Measurements from ENCODE around the gene ELP4. TPM values are rescaled to one million over a fixed set of nuclear protein-coding genes. Genes with fewer than 3 reads are reported as not detected.

ELP4 gene
- polyA plus RNA-seq, 3 donors = 6.0 to 17.8 (median 16.4) TPM

DNA sequence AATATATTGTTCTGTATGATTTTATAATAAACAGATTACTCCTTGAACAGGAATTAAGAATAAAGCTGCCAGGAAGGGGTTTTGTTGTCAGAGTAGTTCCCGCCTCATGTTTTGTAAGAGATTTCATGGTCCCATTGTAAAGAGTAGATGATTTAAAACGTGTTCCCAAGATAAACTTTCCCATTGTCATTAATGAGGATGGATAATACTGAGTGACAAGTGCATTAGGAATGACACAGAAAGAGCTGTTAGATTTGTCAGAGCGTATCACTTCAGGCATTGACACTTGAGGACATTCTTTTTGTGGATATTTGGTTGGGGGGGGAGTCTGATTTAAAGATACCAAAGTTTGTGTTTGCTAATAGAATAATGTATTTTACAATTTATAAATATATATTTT, 154.6 kb downstream of the ELP4 start:
- no peaks in the 10 kb centered on the region for H3K4me1 ChIP-seq (ENCODE audit: control insufficient read depth in 1 of 2, insufficient read depth in 2 of 2, low read length in 2 of 2)
- Mint-ChIP-seq H3K27ac (no peak overlapping the region), H3K4me3 (no peak overlapping the region), H3K27me3 (ENCODE audit: low read depth in 3 of 3) (no peaks in the 10 kb centered on the region), H3K4me1 (no peaks in the 10 kb centered on the region), H3K9me3 (no peaks in the 10 kb centered on the region), H3K36me3 (no peaks in the 10 kb centered on the region)
- no peak overlapping the region for H3K4me3 ChIP-seq (replicated peaks in 1 of 3; ENCODE audit: low read depth in 2 of 3, low read length in 3 of 3)
- H3K4me2 ChIP-seq (replicated peaks; ENCODE audit: extremely low read depth, low read length, poor library complexity, severe bottlenecking) = no peak overlapping the region
- H3K36me3 ChIP-seq (replicated peaks in 1 of 2; ENCODE audit: control insufficient read depth in 1 of 2, insufficient read depth in 2 of 2, low read length in 2 of 2) = no peaks in the 10 kb centered on the region
- DNase-seq = no peak
- H3K27ac ChIP-seq (ENCODE audit: low read depth in 1 of 2, low read length in 2 of 2) = no peak overlapping the region
- intact Hi-C loops (cut with micrococcal nuclease) = no loop called here
- H4K20me1 ChIP-seq (ENCODE audit: insufficient read depth, low read length) = no peaks in the 10 kb centered on the region
- 100% methylated on average over 1 of the region's 3 CpGs for WGBS (ENCODE audit: insufficient coverage)
- H3K27me3 ChIP-seq (ENCODE audit: control insufficient read depth in 2 of 2, insufficient read depth in 2 of 2, low read length in 2 of 2) = no peaks in the 10 kb centered on the region
- H2AFZ ChIP-seq (ENCODE audit: insufficient read depth, low read depth, low read length, poor library complexity, severe bottlenecking) = no peak overlapping the region
- no peaks in the 10 kb centered on the region for H3K79me2 ChIP-seq (ENCODE audit: insufficient read depth, low read length)
- TF ChIP-seq, protein P1, sequence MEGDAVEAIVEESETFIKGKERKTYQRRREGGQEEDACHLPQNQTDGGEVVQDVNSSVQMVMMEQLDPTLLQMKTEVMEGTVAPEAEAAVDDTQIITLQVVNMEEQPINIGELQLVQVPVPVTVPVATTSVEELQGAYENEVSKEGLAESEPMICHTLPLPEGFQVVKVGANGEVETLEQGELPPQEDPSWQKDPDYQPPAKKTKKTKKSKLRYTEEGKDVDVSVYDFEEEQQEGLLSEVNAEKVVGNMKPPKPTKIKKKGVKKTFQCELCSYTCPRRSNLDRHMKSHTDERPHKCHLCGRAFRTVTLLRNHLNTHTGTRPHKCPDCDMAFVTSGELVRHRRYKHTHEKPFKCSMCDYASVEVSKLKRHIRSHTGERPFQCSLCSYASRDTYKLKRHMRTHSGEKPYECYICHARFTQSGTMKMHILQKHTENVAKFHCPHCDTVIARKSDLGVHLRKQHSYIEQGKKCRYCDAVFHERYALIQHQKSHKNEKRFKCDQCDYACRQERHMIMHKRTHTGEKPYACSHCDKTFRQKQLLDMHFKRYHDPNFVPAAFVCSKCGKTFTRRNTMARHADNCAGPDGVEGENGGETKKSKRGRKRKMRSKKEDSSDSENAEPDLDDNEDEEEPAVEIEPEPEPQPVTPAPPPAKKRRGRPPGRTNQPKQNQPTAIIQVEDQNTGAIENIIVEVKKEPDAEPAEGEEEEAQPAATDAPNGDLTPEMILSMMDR (IDR thresholded peaks at IDR 0.05) = no peak
- no peak overlapping the region for H3K9ac ChIP-seq (ENCODE audit: insufficient read depth, low read length, poor library complexity, severe bottlenecking)
- H3K9me3 ChIP-seq (replicated peaks in 1 of 2; ENCODE audit: control insufficient read depth in 1 of 2, insufficient read depth in 1 of 2, low read length in 2 of 2) = no peaks in the 10 kb centered on the region

DNA sequence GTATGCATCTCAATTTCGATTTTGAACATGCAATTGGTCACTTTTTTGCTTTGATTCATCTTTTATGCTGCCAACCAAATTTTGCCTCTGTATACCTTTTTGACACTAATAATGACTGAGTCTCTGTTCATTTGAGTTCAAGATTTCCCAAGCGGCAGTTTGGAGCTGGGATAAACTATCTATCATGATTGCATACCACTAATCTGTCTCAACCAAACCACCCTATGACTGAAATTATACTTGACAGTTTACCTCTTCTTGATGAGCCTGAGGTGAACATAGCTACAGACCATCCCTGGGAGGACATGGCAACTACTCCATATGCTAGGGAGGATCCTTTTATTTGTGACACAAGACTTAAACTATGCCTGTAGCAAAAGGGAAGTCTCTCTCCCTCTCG, 155.4 kb downstream of the ELP4 start:
- Histone ChIP-seq H3K4me1 (ENCODE audit: control insufficient read depth in 1 of 2, insufficient read depth in 2 of 2, low read length in 2 of 2) (no peaks in the 10 kb centered on the region), H3K9me3 (replicated peaks in 1 of 2; ENCODE audit: control insufficient read depth in 1 of 2, insufficient read depth in 1 of 2, low read length in 2 of 2) (no peaks in the 10 kb centered on the region), H3K4me3 (replicated peaks in 1 of 3; ENCODE audit: low read depth in 2 of 3, low read length in 3 of 3) (no peak overlapping the region), H4K20me1 (ENCODE audit: insufficient read depth, low read length) (no peaks in the 10 kb centered on the region), H3K27ac (ENCODE audit: low read depth in 1 of 2, low read length in 2 of 2) (no peak overlapping the region), H3K36me3 (replicated peaks in 1 of 2; ENCODE audit: control insufficient read depth in 1 of 2, insufficient read depth in 2 of 2, low read length in 2 of 2) (no peaks in the 10 kb centered on the region), H2AFZ (ENCODE audit: insufficient read depth, low read depth, low read length, poor library complexity, severe bottlenecking) (no peak overlapping the region), H3K27me3 (ENCODE audit: control insufficient read depth in 2 of 2, insufficient read depth in 2 of 2, low read length in 2 of 2) (no peaks in the 10 kb centered on the region), H3K9ac (ENCODE audit: insufficient read depth, low read length, poor library complexity, severe bottlenecking) (no peak overlapping the region), H3K79me2 (ENCODE audit: insufficient read depth, low read length) (no peaks in the 10 kb centered on the region), H3K4me2 (replicated peaks; ENCODE audit: extremely low read depth, low read length, poor library complexity, severe bottlenecking) (no peak overlapping the region)
- intact Hi-C loops (cut with micrococcal nuclease) = no loop called here
- no peak for DNase-seq
- no peaks in the 10 kb centered on the region for H3K9me3 Mint-ChIP-seq
- H3K36me3 Mint-ChIP-seq = no peaks in the 10 kb centered on the region
- H3K4me1 Mint-ChIP-seq = no peaks in the 10 kb centered on the region
- WGBS (ENCODE audit: insufficient coverage) = no CpG with 5 or more reads among the region's 3 CpGs
- no peak overlapping the region for H3K27ac Mint-ChIP-seq
- H3K4me3 Mint-ChIP-seq = no peak overlapping the region
- TF ChIP-seq, protein P1 (IDR thresholded peaks at IDR 0.05) = no peak
- H3K27me3 Mint-ChIP-seq (ENCODE audit: low read depth in 3 of 3) = no peaks in the 10 kb centered on the region

Data from CD14-positive monocyte (primary cell).